Testis (tissue), 3 donors: Measurements from ENCODE around the gene TNFRSF8. TPM values are rescaled to one million over a fixed set of nuclear protein-coding genes. Genes with fewer than 3 reads are reported as not detected.

Experiments
- DNase-seq: peaks from one replicate; pipeline ENCODE4 v3.0.0-alpha.2; 2019
- H3K27ac ChIP-seq, 2 donors: fragments of 200-600 bp; sonication (generic); one replicate each; pipeline ENCODE4 v1.5.1; 2019
- H3K27me3 ChIP-seq: fragments of 200-600 bp; sonication (generic); one replicate; pipeline ENCODE4 v1.5.1; 2019
- H3K36me3 ChIP-seq: fragments of 200-600 bp; sonication (generic); one replicate; pipeline ENCODE4 v1.5.1; 2017; ENCODE audit warnings: low read depth; ENCODE audit errors: missing control alignments
- H3K4me1 ChIP-seq: fragments of 200-600 bp; sonication (generic); one replicate; pipeline ENCODE4 v1.5.1; 2019
- H3K4me3 ChIP-seq, 2 donors: fragments of 200-600 bp; sonication (generic); one replicate each; pipeline ENCODE4 v1.5.1; 2017 to 2019
- H3K9me3 ChIP-seq: fragments of 200-600 bp; sonication (generic); one replicate; pipeline ENCODE4 v1.5.1; 2017
- POLR2A ChIP-seq: fragments of 450-650 bp; IDR thresholded peaks from one replicate; pipeline ENCODE4 v1.6.1; 2017; ENCODE audit warnings: antibody characterized with exemption, mild to moderate bottlenecking, moderate library complexity
- WGBS, 2 donors: methylation state at CpG; one replicate each; pipeline ENCODE4 v1.1.5; 2018; 5-methylcytosine and 5-hydroxymethylcytosine counted together
- intact Hi-C: fragments of 100-400 bp; cut with DNase I; formaldehyde crosslinking; loops from one replicate; pipeline ENCODE4 v1.15.1; 2023; ENCODE audit warnings: low total_unique reads
- polyA plus RNA-seq: library from polyadenylated mRNA; stranded (reverse); fragments of 350-450 nt; fragmentation: Illumina TruSeq; extraction: RNeasy Lipid Tissue Mini Kit (QIAGEN cat#74804); gene quantifications from one replicate; pipeline ENCODE4 v1.2.3, GENCODE V29; 2014; ENCODE audit warnings: low read depth, low replicate concordance; ENCODE audit not compliant: insufficient read depth
- total RNA-seq, 2 donors: library from RNA; depleted of rRNA; stranded (reverse); fragments of >200 nt; gene quantifications; one replicate each; pipeline ENCODE4 v1.2.3, GENCODE V29; 2016
- TF ChIP-seq, protein P1 (sequence below), 3 experiments: fragments of 450-650 bp in 2 of 3; fragments of 200-600 bp in 1 of 3; sonication (generic) in 1 of 3; IDR thresholded peaks; one replicate each; pipeline ENCODE4 v1.5.1; 2016 to 2019; ENCODE audit warnings: antibody characterized with exemption in 3 of 3, mild to moderate bottlenecking in 2 of 3, moderate library complexity in 1 of 3

TNFRSF8 gene
- total and polyA plus RNA-seq, 3 donors from 2014 or later, result 5.0 to 6.9 (median 5.4) TPM

DNA sequence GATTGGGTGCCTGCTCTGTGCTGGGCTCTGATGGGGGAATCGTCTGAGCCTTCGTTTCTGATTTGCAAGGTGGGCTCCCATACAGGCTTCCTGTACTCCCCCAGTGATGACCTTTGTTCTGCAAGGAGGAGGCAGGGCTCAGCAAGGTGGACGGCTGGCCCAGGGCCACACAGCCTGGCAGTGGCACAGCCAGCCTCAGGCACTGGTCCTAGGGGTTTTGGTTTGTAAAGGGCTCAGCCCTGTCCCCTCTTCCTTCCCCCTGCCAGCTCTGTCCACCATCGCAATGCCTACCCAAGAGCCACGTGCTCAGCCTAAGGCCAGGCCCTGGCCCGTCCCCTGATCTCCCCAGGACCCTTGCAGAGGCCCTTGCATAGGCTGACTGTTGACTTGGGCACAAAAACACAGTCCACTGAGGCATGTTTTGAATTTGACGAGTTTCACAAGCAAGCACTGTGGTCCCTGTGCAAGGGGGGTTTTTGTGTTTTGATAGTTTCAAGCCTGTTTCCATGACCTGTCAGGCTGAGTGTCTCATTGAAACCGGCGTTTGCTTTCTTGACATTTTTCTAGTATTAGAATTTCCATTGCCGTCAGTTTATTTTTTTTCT lies 64.2 kb downstream of the TNFRSF8 start:
- H3K27ac ChIP-seq, result no peak overlapping the region
- DNase-seq, result no peak
- peaks cover 9% of the 10 kb centered on the region for H3K4me1 ChIP-seq
- no peaks in the 10 kb centered on the region for H3K27me3 ChIP-seq
- no peaks in the 10 kb centered on the region for H3K9me3 ChIP-seq
- WGBS, 2 donors, result 91 to 93% methylated on average over 6 to 10 of the region's 10 CpGs
- intact Hi-C loops, result loop anchor here (5.0 kb wide), 1 partner anchor 80 kb away; no protein-coding TSS in a partner anchor
- no peak for TF ChIP-seq POLR2A
- TF ChIP-seq, protein P1, sequence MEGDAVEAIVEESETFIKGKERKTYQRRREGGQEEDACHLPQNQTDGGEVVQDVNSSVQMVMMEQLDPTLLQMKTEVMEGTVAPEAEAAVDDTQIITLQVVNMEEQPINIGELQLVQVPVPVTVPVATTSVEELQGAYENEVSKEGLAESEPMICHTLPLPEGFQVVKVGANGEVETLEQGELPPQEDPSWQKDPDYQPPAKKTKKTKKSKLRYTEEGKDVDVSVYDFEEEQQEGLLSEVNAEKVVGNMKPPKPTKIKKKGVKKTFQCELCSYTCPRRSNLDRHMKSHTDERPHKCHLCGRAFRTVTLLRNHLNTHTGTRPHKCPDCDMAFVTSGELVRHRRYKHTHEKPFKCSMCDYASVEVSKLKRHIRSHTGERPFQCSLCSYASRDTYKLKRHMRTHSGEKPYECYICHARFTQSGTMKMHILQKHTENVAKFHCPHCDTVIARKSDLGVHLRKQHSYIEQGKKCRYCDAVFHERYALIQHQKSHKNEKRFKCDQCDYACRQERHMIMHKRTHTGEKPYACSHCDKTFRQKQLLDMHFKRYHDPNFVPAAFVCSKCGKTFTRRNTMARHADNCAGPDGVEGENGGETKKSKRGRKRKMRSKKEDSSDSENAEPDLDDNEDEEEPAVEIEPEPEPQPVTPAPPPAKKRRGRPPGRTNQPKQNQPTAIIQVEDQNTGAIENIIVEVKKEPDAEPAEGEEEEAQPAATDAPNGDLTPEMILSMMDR (IDR thresholded peaks at IDR 0.05), result no peak
- H3K4me3 ChIP-seq, result no peak overlapping the region
- H3K36me3 ChIP-seq, result no peaks in the 10 kb centered on the region

DNA sequence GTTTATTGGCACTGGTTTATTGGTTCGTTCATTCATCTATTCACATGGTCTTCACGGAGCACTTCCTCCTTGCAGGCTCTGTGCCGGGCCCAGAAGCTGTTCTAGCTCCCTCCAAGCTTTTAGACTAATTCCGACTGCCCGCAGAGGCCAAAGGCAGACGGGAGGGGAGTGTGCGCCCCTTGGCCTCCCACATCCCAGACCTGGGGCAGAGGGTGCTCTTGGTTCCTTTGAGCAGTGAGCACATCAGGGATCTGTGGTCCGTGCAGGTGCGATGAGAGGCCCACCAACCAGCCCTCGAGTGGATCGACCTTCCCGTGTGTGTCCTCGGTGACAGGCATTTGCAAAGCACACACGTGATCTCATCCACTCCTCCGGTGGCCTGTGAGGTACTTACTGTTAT lies 65.0 kb downstream of the TNFRSF8 start:
- intact Hi-C loops, result loop anchor here (5.0 kb wide), 1 partner anchor 79 kb away; no protein-coding TSS in a partner anchor
- H3K27me3 ChIP-seq, result no peaks in the 10 kb centered on the region
- H3K27ac ChIP-seq, result no peak overlapping the region
- peaks cover 9% of the 10 kb centered on the region for H3K4me1 ChIP-seq
- TF ChIP-seq, protein P1 (IDR thresholded peaks at IDR 0.05), result no peak
- TF ChIP-seq POLR2A, result no peak
- 85 to 95% methylated on average over 14 to 15 of the region's 15 CpGs for WGBS, 2 donors
- no peaks in the 10 kb centered on the region for H3K9me3 ChIP-seq
- H3K36me3 ChIP-seq, result no peaks in the 10 kb centered on the region
- DNase-seq, result no peak
- H3K4me3 ChIP-seq, result no peak overlapping the region

DNA sequence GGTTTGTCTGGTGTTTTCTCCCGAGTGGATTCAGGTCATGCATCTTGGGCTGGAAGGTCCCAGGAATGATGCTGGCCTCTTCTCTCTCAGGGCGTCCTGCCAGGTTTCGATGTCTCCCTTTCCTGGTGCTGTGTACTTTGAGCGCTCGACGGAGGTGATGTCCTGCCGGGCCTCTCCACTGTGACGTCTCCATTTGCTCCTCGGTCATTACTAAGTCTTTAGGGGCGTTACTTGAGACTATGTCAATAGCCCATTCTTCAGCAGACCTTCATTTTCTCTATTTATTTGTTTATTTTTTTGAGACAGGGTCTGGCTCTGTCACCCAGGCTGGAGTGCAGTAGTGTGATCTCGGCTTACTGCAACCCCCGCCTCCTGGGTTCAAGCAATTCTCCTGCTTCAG lies 66.5 kb downstream of the TNFRSF8 start:
- H3K27ac ChIP-seq, result no peak overlapping the region
- intact Hi-C loops, result loop anchor here (5.0 kb wide), 1 partner anchor 78 kb away; no protein-coding TSS in a partner anchor
- no peak overlapping the region for H3K4me3 ChIP-seq
- no peaks in the 10 kb centered on the region for H3K27me3 ChIP-seq
- TF ChIP-seq, protein P1 (IDR thresholded peaks at IDR 0.05), result no peak
- TF ChIP-seq POLR2A, result no peak
- no peaks in the 10 kb centered on the region for H3K36me3 ChIP-seq
- no peak for DNase-seq
- WGBS, 2 donors, result 85 to 87% methylated on average over 12 of the region's 12 CpGs
- H3K9me3 ChIP-seq, result no peaks in the 10 kb centered on the region
- H3K4me1 ChIP-seq, result peaks cover 9% of the 10 kb centered on the region

DNA sequence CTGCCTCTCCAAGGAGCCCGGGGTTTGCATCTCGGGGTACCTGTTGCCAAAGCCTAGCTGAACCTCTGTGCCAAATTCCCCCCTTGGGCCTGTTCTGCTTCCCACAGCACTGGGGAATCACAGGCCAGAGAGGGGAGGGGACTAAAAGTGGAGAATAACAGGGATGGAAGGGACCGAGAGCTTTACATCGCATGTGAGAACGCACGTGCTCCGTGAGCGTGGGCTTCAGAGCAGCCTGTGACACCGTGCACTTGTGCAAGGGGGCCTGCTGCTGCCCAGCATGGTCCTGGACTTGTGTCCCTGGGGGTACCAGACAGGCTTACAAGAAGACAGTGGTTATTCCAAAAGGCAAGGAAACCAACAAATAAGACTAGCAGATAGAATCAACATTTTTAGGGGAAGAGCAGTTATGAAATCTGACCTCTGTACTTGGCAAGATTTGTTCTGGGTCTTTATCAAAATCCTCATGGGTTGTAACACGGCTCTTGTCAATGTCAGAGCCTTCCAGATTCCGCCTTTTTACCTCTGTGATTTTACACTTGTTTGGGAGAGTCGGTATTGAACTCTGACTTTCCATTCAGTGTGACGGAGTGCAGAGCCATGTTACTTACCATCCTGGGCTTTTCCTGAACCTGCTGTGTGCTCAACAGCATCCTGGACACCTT lies 67.5 kb downstream of the TNFRSF8 start:
- H3K4me1 ChIP-seq, result peaks cover 1% of the 10 kb centered on the region
- TF ChIP-seq, protein P1 (IDR thresholded peaks at IDR 0.05), result no peak
- no peak for TF ChIP-seq POLR2A
- no peak overlapping the region for H3K27ac ChIP-seq
- no peaks in the 10 kb centered on the region for H3K36me3 ChIP-seq
- H3K4me3 ChIP-seq, result no peak overlapping the region
- no peak for DNase-seq
- H3K27me3 ChIP-seq, result no peaks in the 10 kb centered on the region
- 79 to 83% methylated on average over 13 of the region's 13 CpGs for WGBS, 2 donors
- intact Hi-C loops, result no loop called here
- H3K9me3 ChIP-seq, result no peaks in the 10 kb centered on the region
